Muscle layer of colon (tissue), 2 donors: Measurements from ENCODE around the gene ABCA4.

ENCODE experiments used
- H3K27ac ChIP-seq: one replicate; pipeline ENCODE4 v1.7.0; 2013; ENCODE audit warnings: low read depth, mild to moderate bottlenecking, low read length, moderate library complexity
- H3K27me3 ChIP-seq, 2 donors: one replicate each; pipeline ENCODE4 v1.7.0; 2013; ENCODE audit warnings: low read length in 2 of 2, mild to moderate bottlenecking in 2 of 2; ENCODE audit not compliant: insufficient read depth in 2 of 2, control insufficient read depth in 1 of 2
- H3K36me3 ChIP-seq: one replicate; pipeline ENCODE4 v1.7.0; 2013; ENCODE audit warnings: mild to moderate bottlenecking, low read length; ENCODE audit not compliant: insufficient read depth
- H3K4me1 ChIP-seq: one replicate; pipeline ENCODE4 v1.7.0; 2013; ENCODE audit warnings: mild to moderate bottlenecking, low read length; ENCODE audit not compliant: insufficient read depth
- H3K4me3 ChIP-seq, 2 donors: one replicate each; pipeline ENCODE4 v1.7.0; 2013; ENCODE audit warnings: low read length in 2 of 2, low read depth in 1 of 2, mild to moderate bottlenecking in 1 of 2, moderate library complexity in 1 of 2
- H3K9ac ChIP-seq: one replicate; pipeline ENCODE4 v1.7.0; 2013; ENCODE audit warnings: low read length
- H3K9me3 ChIP-seq: one replicate; pipeline ENCODE4 v1.7.0; 2013; ENCODE audit warnings: mild to moderate bottlenecking, low read length
- donor health status: abdominal sarcoma.
- donor health status: Adenocarcinoma of cecum.

Gene ABCA4

GRCh38 chr1:94110946-94111740 is 9.8 kb downstream of the ABCA4 start:
- Histone ChIP-seq H3K27ac (no peak overlapping the region), H3K4me3 (no peak overlapping the region), H3K9ac (no peak overlapping the region), H3K36me3 (no peaks in the 10 kb centered on the region), H3K4me1 (no peaks in the 10 kb centered on the region), H3K27me3 (no peaks in the 10 kb centered on the region), H3K9me3 (no peaks in the 10 kb centered on the region)

- Histone ChIP-seq H3K4me3 (no peak overlapping the region), H3K36me3 (no peaks in the 10 kb centered on the region), H3K9ac (no peak overlapping the region), H3K4me1 (no peaks in the 10 kb centered on the region), H3K27ac (no peak overlapping the region), H3K27me3 (no peaks in the 10 kb centered on the region), H3K9me3 (no peaks in the 10 kb centered on the region)
These were observed 10.8 kb downstream of the ABCA4 start for GRCh38 chr1:94110021-94110761.

GRCh38 chr1:94109478-94109877 is 11.5 kb downstream of the ABCA4 start:
- no peaks in the 10 kb centered on the region for H3K36me3 ChIP-seq
- no peak overlapping the region for H3K27ac ChIP-seq

GRCh38 chr1:94107141-94107540 is 13.8 kb downstream of the ABCA4 start:
- H3K27ac ChIP-seq, result no peak overlapping the region
- no peak overlapping the region for H3K9ac ChIP-seq
- no peaks in the 10 kb centered on the region for H3K36me3 ChIP-seq
- no peak overlapping the region for H3K4me3 ChIP-seq
- H3K9me3 ChIP-seq, result no peaks in the 10 kb centered on the region
- H3K27me3 ChIP-seq, result no peaks in the 10 kb centered on the region
- no peaks in the 10 kb centered on the region for H3K4me1 ChIP-seq

More at GRCh38 chr1:94109478-94109877, 11.5 kb downstream of the ABCA4 start:
- Histone ChIP-seq H3K27me3 (no peaks in the 10 kb centered on the region), H3K4me1 (no peaks in the 10 kb centered on the region), H3K9ac (no peak overlapping the region), H3K9me3 (no peaks in the 10 kb centered on the region), H3K4me3 (no peak overlapping the region)

- H3K27ac ChIP-seq, result no peak overlapping the region
- H3K36me3 ChIP-seq, result no peaks in the 10 kb centered on the region
- no peaks in the 10 kb centered on the region for H3K9me3 ChIP-seq
- H3K4me3 ChIP-seq, result no peak overlapping the region
- H3K4me1 ChIP-seq, result peaks cover under 1% of the 10 kb centered on the region
- no peaks in the 10 kb centered on the region for H3K27me3 ChIP-seq
- H3K9ac ChIP-seq, result no peak overlapping the region
These were observed 14.2 kb downstream of the ABCA4 start for GRCh38 chr1:94106716-94107115.

GRCh38 chr1:94105957-94106529 is 14.9 kb downstream of the ABCA4 start:
- H3K27ac ChIP-seq, result no peak overlapping the region
- H3K27me3 ChIP-seq, result no peaks in the 10 kb centered on the region

GRCh38 chr1:94105581-94105952 is 15.4 kb downstream of the ABCA4 start:
- no peaks in the 10 kb centered on the region for H3K36me3 ChIP-seq
- H3K9ac ChIP-seq, result no peak overlapping the region
- H3K27me3 ChIP-seq, result no peaks in the 10 kb centered on the region
- no peaks in the 10 kb centered on the region for H3K9me3 ChIP-seq
- H3K4me3 ChIP-seq, result no peak overlapping the region
- peaks cover 12% of the 10 kb centered on the region for H3K4me1 ChIP-seq
- no peak overlapping the region for H3K27ac ChIP-seq

More at GRCh38 chr1:94105957-94106529, 14.9 kb downstream of the ABCA4 start:
- Histone ChIP-seq H3K9ac (no peak overlapping the region), H3K36me3 (no peaks in the 10 kb centered on the region), H3K4me1 (peaks cover 7% of the 10 kb centered on the region), H3K9me3 (no peaks in the 10 kb centered on the region), H3K4me3 (no peak overlapping the region)

- no peak overlapping the region for H3K4me3 ChIP-seq
- peaks cover 18% of the 10 kb centered on the region for H3K4me1 ChIP-seq
- no peaks in the 10 kb centered on the region for H3K36me3 ChIP-seq
- H3K9ac ChIP-seq, result no peak overlapping the region
- no peak overlapping the region for H3K27ac ChIP-seq
- H3K27me3 ChIP-seq, result no peaks in the 10 kb centered on the region
- no peaks in the 10 kb centered on the region for H3K9me3 ChIP-seq
These were observed 16.0 kb downstream of the ABCA4 start for GRCh38 chr1:94104776-94105580.

- Histone ChIP-seq H3K9ac (no peak overlapping the region), H3K4me3 (no peak overlapping the region), H3K36me3 (no peaks in the 10 kb centered on the region), H3K27me3 (no peaks in the 10 kb centered on the region), H3K4me1 (peaks cover 21% of the 10 kb centered on the region), H3K27ac (no peak overlapping the region), H3K9me3 (no peaks in the 10 kb centered on the region)
These were observed 16.7 kb downstream of the ABCA4 start for GRCh38 chr1:94104127-94104684.

- Histone ChIP-seq H3K9ac (no peak overlapping the region), H3K4me3 (no peak overlapping the region), H3K27me3 (peaks cover 0 to 2% of the 10 kb centered on the region in 2 donors), H3K4me1 (peaks cover 21% of the 10 kb centered on the region), H3K36me3 (no peaks in the 10 kb centered on the region), H3K9me3 (no peaks in the 10 kb centered on the region), H3K27ac (no peak overlapping the region)
These were observed 17.3 kb downstream of the ABCA4 start for GRCh38 chr1:94103608-94104007.
